WTC11 (cell line): ENCODE data around the gene GNPTG. TPM values are rescaled to one million over a fixed set of nuclear protein-coding genes. Genes with fewer than 3 reads are reported as not detected.

Source experiments
- ATAC-seq: fragments of 200-7000 bp; cut with Tn5 transposase; 2 replicates; pipeline ENCODE4 v1.10.0; 2021; ENCODE audit warnings: mild to moderate bottlenecking, moderate library complexity
- CTCF ChIA-PET: fragments of 300-600 bp; sonication (Branson Sonifier 250); formaldehyde crosslinking; loops from one replicate; lab custom pipeline; 2021; ENCODE audit warnings: antibody characterized with exemption; lab: Charles Lee
- POLR2A ChIA-PET: fragments of 350-600 bp; sonication (Branson Sonifier 250); formaldehyde crosslinking; loops from one replicate; lab custom pipeline; 2021; ENCODE audit warnings: antibody characterized with exemption; lab: Charles Lee
- DNase-seq: peaks from one replicate; pipeline ENCODE4 v3.0.0; 2021; ENCODE audit warnings: low spot score
- H3K27ac Mint-ChIP-seq: 2 replicates; pipeline ENCODE4 v1.8.0; 2021; ENCODE audit warnings: mixed read lengths
- H3K27me3 Mint-ChIP-seq: 2 replicates; pipeline ENCODE4 v1.8.0; 2021; ENCODE audit warnings: low read depth, mild to moderate bottlenecking, moderate library complexity, mixed read lengths
- H3K36me3 Mint-ChIP-seq: 2 replicates; pipeline ENCODE4 v1.8.0; 2021; ENCODE audit warnings: mixed read lengths
- H3K4me1 Mint-ChIP-seq: 2 replicates; pipeline ENCODE4 v1.8.0; 2022; ENCODE audit warnings: mixed read lengths
- H3K4me3 Mint-ChIP-seq: 2 replicates; pipeline ENCODE4 v1.8.0; 2021; ENCODE audit warnings: mild to moderate bottlenecking, moderate library complexity, mixed read lengths
- H3K9me3 Mint-ChIP-seq: 2 replicates; pipeline ENCODE4 v1.8.0; 2021; ENCODE audit warnings: mixed read lengths
- ARID4B ChIP-seq: sonication (generic); formaldehyde crosslinking; IDR thresholded peaks from 2 replicates; pipeline ENCODE4 v1.8.0; 2023; ENCODE audit warnings: missing genetic modification reagents, mild to moderate bottlenecking, borderline replicate concordance
- EMX1 ChIP-seq: fragments of 250-450 bp; sonication (Bioruptor Pico); IDR thresholded peaks from 2 replicates; pipeline ENCODE4 v1.8.0; 2021; ENCODE audit warnings: mild to moderate bottlenecking
- FOXK1 ChIP-seq: sonication (generic); formaldehyde crosslinking; IDR thresholded peaks from 2 replicates; pipeline ENCODE4 v1.8.0; 2022; ENCODE audit warnings: mild to moderate bottlenecking, moderate library complexity, missing genetic modification reagents
- MAX ChIP-seq: sonication (generic); formaldehyde crosslinking; IDR thresholded peaks from 2 replicates; pipeline ENCODE4 v1.8.0; 2022; ENCODE audit warnings: mild to moderate bottlenecking, missing genetic modification reagents
- MXD4 ChIP-seq: fragments of 250-450 bp; sonication (Bioruptor Pico); IDR thresholded peaks from 2 replicates; pipeline ENCODE4 v1.8.0; 2021; ENCODE audit warnings: mild to moderate bottlenecking, moderate library complexity, borderline replicate concordance
- NFYB ChIP-seq: sonication (generic); formaldehyde crosslinking; conservative IDR thresholded peaks from 2 replicates; pipeline ENCODE4 v1.8.0; 2022; ENCODE audit warnings: low read depth, missing genetic modification reagents
- NR1H2 ChIP-seq: sonication (generic); formaldehyde crosslinking; IDR thresholded peaks from 2 replicates; pipeline ENCODE4 v1.9.0; 2021; ENCODE audit warnings: mild to moderate bottlenecking, moderate library complexity, missing genetic modification reagents
- SOX15 ChIP-seq: fragments of 250-450 bp; sonication (Bioruptor Pico); IDR thresholded peaks from 2 replicates; pipeline ENCODE4 v1.9.0; 2021; ENCODE audit warnings: mild to moderate bottlenecking
- TEAD4 ChIP-seq: sonication (generic); formaldehyde crosslinking; IDR thresholded peaks from 2 replicates; pipeline ENCODE4 v1.8.0; 2022; ENCODE audit warnings: mild to moderate bottlenecking, missing genetic modification reagents
- ZNF317 ChIP-seq: sonication (generic); formaldehyde crosslinking; IDR thresholded peaks from 2 replicates; pipeline ENCODE4 v1.8.1; 2023; ENCODE audit warnings: low read depth, mild to moderate bottlenecking, moderate library complexity, missing genetic modification reagents, borderline replicate concordance
- ZNF396 ChIP-seq: fragments of 250-450 bp; sonication (Bioruptor Pico); IDR thresholded peaks from 2 replicates; pipeline ENCODE4 v1.8.0; 2021; ENCODE audit warnings: mild to moderate bottlenecking, moderate library complexity, borderline replicate concordance
- ZNF532 ChIP-seq: fragments of 250-450 bp; sonication (Bioruptor Pico); IDR thresholded peaks from 2 replicates; pipeline ENCODE4 v1.9.0; 2021; ENCODE audit warnings: mild to moderate bottlenecking, borderline replicate concordance
- total RNA-seq: library from RNA; stranded (reverse); gene quantifications from 3 replicates; pipeline ENCODE4 v1.2.3, GENCODE V29; 2021

The GNPTG gene
- total RNA-seq, 1 experiment from 2014 or later, result 35.9 TPM

GRCh38 chr16:1367486-1368174 lies 15.9 kb downstream of the GNPTG start:
- ChIA-PET CTCF (no interaction called here), POLR2A (interaction anchor here (0.5 kb wide), 1 partner anchor 568 kb away, joined by 3 read pairs; no protein-coding TSS in a partner anchor)
- no peaks in the 10 kb centered on the region for H3K9me3 Mint-ChIP-seq
- H3K36me3 Mint-ChIP-seq, result peaks cover 15% of the 10 kb centered on the region
- peak overlapping the region; percentile 57; the same call in 1 of the 2 replicates for H3K27ac Mint-ChIP-seq
- TF ChIP-seq EMX1, result no peak
- TF ChIP-seq FOXK1, result no peak
- TF ChIP-seq NFYB (CRISPR knock-in tag), result no peak
- no peak for TF ChIP-seq ARID4B (CRISPR knock-in tag)
- TF ChIP-seq NR1H2, result no peak
- TF ChIP-seq ZNF317, result no peak
- no peak for TF ChIP-seq MXD4 (CRISPR knock-in tag)
- no peak for TF ChIP-seq SOX15 (CRISPR knock-in tag)
- TF ChIP-seq TEAD4 (CRISPR knock-in tag), result no peak
- H3K4me1 Mint-ChIP-seq, result no peaks in the 10 kb centered on the region
- ATAC-seq, result no peak
- H3K27me3 Mint-ChIP-seq, result no peaks in the 10 kb centered on the region
- H3K4me3 Mint-ChIP-seq, result no peak overlapping the region
- no peak for DNase-seq

- DNase-seq (no peak), ATAC-seq (no peak)
- Mint-ChIP-seq H3K27me3 (no peaks in the 10 kb centered on the region), H3K27ac (no peak overlapping the region), H3K36me3 (peaks cover 2% of the 10 kb centered on the region; the same call in 1 of the 2 replicates), H3K4me3 (no peak overlapping the region), H3K4me1 (no peaks in the 10 kb centered on the region), H3K9me3 (no peaks in the 10 kb centered on the region)
- TF ChIP-seq MAX (CRISPR knock-in tag) (no peak), ZNF396 (CRISPR knock-in tag) (no peak)
- POLR2A ChIA-PET, result interaction anchor here (0.7 kb wide), 1 partner anchor 63 kb away, joined by 4 read pairs; no protein-coding TSS in a partner anchor
- CTCF ChIA-PET, result interaction anchor here (0.7 to 1.0 kb wide), 2 partner anchors 9 to 21 kb away, joined by 5 to 7 read pairs; no protein-coding TSS in a partner anchor
These were observed 19.6 kb downstream of the GNPTG start for GRCh38 chr16:1371054-1371978.

- peaks cover 2% of the 10 kb centered on the region; the same call in 1 of the 2 replicates for H3K36me3 Mint-ChIP-seq
- TF ChIP-seq ZNF532 (CRISPR knock-in tag), result no peak
- H3K27ac Mint-ChIP-seq, result no peak overlapping the region
- DNase-seq (no peak), ATAC-seq (no peak)
- H3K4me3 Mint-ChIP-seq, result no peak overlapping the region
- POLR2A ChIA-PET, result no interaction called here
- no peaks in the 10 kb centered on the region for H3K27me3 Mint-ChIP-seq
- no peaks in the 10 kb centered on the region for H3K9me3 Mint-ChIP-seq
- CTCF ChIA-PET, result no interaction called here
- no peaks in the 10 kb centered on the region for H3K4me1 Mint-ChIP-seq
These were observed 20.7 kb downstream of the GNPTG start for GRCh38 chr16:1372292-1372950.
